Stimulated activated CD4-positive, alpha-beta T cell treated with anti-CD3 and anti-CD28 coated beads, Interleukin-1b, Interleukin-23, amount 100 ng/mL, for 1 hour (primary cell): Measurements from ENCODE around the gene MYPN.
"Not testable (repeated sequence)": the region's sequence is repeated elsewhere in the genome, so short reads cannot be mapped to it uniquely, and the experiment has no call there.

Experiments
- DNase-seq, 2 donors: peaks; one replicate each; pipeline ENCODE4 v3.0.0-alpha.2; 2020; ENCODE audit warnings: low read depth in 2 of 2

Gene MYPN

DNA sequence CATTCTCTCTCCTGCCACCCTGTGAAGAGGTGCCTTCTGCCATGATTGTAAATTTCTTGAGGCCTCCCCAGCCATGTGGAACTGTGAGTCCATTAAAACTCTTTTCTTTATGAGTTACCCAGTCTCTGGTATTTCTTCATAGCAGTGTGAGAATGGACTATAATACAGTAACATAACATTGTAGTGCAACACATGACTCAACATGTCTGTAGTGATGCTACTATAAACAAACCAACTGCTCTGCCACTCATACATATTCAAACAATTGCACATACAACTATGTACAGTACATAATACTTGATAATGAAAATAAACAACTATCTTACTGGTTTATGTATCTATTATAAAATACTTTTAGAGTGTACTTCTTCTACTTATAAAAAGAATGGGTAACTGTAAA is 115.5 kb downstream of the MYPN start:
- DNase-seq: no peak

DNA sequence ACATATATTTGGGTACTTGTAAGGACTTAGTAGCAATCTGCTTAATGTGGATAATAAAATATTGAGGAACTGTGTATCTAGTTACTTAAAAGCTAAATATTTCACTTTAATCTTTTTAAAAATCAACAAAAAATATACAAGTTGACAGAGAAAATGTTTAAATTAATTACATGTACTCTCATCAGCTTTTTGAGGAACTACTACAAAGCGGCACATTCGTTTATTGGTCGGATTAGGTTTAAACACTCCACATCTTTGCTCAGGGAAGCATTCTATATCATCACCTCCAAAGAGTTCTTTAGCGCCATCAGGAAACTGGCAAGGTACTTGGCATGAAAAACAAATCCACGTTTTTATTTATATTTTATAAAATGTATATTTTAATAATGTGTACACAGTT is 121.0 kb downstream of the MYPN start:
- DNase-seq: no peak

DNA sequence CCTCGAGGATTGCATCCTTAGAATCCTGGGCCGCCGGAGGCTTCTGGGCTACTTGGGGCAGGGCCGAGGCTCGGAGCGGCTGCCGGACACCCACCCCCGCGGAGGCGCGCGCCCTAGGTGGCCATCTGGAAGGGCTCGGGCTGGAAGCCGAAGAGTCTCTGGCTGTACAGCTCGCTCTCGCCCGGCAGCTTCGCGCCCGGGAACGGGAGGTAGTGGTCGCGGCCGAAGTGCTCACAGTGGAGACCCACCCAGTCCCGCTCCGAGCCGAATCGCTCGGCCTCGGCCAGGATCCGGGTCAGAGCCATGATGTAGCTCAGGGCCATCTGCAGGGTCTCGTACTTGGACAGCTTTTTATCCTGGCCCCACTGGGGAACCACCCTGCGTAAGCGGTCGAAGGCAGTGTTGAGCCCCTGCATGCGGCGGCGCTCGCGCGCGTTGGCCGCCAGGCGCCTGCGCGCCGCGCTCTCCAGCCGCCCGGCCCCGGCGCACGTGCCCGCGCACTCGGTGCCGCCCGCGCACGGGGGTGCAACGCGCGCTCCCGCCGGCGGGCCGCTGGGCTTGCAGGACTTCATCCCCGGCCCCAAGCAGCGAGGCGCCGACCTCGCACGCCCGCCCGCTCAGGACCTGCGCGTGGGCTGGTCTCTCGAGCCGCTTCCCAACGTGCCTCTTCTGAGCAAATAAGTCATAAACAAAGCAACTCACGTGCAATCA is 122.0 kb downstream of the MYPN start:
- DNase-seq: peak in 1 of 2 donors; percentile 1

DNA sequence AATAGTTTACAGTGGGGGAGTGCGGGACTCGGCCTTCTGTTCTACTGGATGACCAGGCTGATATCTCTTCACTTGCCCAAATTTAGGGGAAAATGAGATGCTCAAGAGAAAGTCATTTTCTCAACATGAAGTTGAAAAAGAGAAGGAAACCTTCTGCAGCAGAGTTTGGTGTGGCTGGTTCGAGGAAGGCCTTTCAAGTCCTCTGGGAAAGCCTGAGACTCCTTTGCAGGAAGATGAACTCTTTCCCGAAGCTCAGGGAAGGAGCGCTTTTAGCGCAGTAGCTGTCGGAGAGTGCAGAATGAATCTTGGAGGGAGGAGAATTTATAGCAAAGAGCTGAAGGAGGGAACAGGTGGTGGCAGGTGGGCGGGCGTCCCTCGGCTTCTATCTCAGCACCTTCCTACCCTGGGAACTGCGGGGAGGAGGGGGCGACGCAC is 122.5 kb downstream of the MYPN start, which contains the start of gene ATOH7:
Gene ATOH7 (minus strand): TSS at position 297 of the 435 bp plus-strand sequence. CDS start 436 bp downstream, outside the sequence.
- no peak for DNase-seq

- no peak for DNase-seq
These were observed 123.8 kb downstream of the MYPN start for GRCh38 chr10:68233046-68233445.

DNA sequence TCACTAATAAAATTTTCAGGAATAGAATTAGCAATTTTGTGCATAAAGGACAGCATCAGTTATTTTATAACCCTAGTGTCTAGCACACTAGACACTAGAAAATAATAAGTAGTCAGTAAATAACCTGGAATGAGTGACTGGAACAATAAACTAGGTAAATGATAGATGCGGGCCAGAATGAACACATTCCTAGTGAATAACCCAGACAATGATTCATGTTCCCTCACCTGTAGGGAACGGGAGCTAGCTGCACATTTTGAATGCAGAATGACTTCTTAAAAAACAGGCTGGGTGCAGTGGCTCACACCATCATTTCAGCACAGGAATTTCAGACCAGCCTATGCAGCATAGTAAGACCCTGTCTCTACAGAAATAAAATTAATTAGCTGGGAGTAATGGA is 125.8 kb downstream of the MYPN start:
- DNase-seq: no peak

DNA sequence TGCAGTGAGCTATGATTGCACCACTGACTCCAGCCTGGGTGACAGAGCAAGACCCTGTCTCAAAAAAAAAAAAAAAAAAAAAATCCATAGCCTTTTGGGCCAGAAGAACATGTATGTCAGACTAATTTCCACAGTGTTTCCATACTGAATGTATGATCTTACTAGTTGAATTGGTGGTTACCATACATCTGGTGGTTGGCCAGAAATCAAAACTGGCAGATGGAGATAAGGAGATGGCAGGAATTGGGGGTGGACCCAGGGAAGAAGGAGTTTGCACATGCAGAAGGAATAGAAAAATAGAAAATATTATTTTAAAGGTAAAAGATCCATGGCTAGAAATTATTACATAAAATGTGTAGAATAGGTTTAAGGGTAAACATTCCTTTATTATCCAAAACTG is 126.3 kb downstream of the MYPN start:
- DNase-seq: no peak

GRCh38 chr10:68237173-68237572 is 127.9 kb downstream of the MYPN start:
- no peak for DNase-seq

- no peak for DNase-seq
These were observed 129.1 kb downstream of the MYPN start for GRCh38 chr10:68238371-68238770.

DNA sequence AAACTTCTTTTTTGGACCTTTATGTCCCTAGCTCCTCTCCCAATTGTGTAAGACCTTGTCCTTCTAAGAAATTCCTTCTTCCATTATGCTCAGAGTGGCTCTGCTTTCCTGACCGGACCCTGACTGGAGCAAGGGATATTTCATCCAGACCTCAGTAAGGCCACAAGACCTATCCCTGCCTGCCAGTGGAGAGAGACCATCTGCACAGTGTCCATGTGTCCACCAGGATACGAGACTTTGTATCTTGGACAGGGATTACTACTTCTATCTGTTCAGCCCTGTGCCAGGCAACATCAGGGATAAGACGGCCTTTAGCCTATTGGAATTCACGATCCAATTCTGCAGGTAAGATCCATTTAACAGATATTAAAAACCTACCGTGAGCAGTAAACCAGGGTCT is 129.8 kb downstream of the MYPN start:
- no peak for DNase-seq

- DNase-seq: no peak
These were observed 130.4 kb downstream of the MYPN start for GRCh38 chr10:68239596-68240150.

DNA sequence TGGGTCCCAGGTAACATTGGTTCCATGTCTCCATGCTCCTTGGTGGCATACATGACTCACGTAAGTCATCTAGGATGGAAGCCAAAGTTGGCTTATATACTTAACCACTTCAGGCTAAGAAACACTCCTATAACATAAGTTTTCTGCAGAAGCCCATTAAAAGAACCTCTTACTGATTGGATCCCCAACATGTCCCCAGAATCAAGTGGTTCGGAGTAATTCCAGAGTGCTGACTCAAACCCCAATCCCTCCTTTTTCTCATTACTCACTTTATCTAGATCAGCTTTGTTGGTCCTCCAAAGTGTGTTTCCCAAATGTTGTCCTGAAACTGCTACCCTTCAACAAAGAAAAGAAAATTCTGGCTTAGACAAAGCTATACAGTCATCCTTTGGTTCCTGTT is 132.8 kb downstream of the MYPN start:
- DNase-seq: no peak

- DNase-seq: not testable (repeated sequence)
These were observed 137.1 kb downstream of the MYPN start for GRCh38 chr10:68246397-68246796.

GRCh38 chr10:68247931-68248330 is 138.6 kb downstream of the MYPN start:
- DNase-seq: no peak

DNA sequence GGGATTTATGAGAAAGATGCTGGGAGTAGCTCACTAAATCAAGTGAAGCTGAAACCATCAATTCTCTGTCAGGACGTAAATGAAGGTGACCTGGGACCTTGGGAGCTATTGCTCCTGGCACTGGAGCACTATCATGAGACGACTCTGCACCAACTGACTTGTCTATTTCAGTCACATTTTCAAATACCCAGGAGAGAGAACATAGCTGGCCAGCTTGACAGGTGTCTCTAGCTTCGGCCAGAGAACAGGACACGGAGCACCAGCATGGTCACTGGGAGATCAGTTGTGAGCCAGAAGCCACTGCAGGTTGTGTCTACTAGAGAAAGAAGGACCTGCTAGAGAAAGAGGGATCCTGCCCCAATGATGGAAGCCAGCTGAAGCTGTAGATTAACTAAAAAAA is 140.0 kb downstream of the MYPN start:
- no peak for DNase-seq

- no peak for DNase-seq
These were observed 141.9 kb downstream of the MYPN start for GRCh38 chr10:68251151-68251550.

GRCh38 chr10:68251625-68252495 is 142.6 kb downstream of the MYPN start:
- DNase-seq: no peak

GRCh38 chr10:68253346-68253745 is 144.1 kb downstream of the MYPN start:
- DNase-seq: no peak

GRCh38 chr10:68261132-68261856 is 152.0 kb downstream of the MYPN start:
- DNase-seq: no peak
